HG02943 (cell line): ENCODE measurements around the gene FAM222A.

Experiments used
- ATAC-seq: cut with Tn5 transposase; IDR thresholded peaks from one replicate; pipeline ENCODE4 v1.9.1; 2021; ENCODE audit warnings: mild to moderate bottlenecking, low read depth, moderate library complexity; ENCODE audit not compliant: unreplicated experiment

Gene FAM222A

GRCh38 chr12:109710205-109710746 lies 3.3 kb upstream of the FAM222A start:
- ATAC-seq = no peak

GRCh38 chr12:109710747-109711595 lies 2.7 kb upstream of the FAM222A start:
- ATAC-seq = no peak

- ATAC-seq = no peak
Measured at GRCh38 chr12:109711596-109712461, 1.8 kb upstream of the FAM222A start.

- ATAC-seq = peak; percentile 23
Measured at GRCh38 chr12:109714141-109714912, 702 bp downstream of the FAM222A start.

- no peak for ATAC-seq
Measured at GRCh38 chr12:109714913-109715244, 1.3 kb downstream of the FAM222A start.

GRCh38 chr12:109715310-109716091 lies 1.9 kb downstream of the FAM222A start:
- no peak for ATAC-seq

- no peak for ATAC-seq
Measured at GRCh38 chr12:109716092-109716479, 2.5 kb downstream of the FAM222A start.

GRCh38 chr12:109716512-109717389 lies 3.1 kb downstream of the FAM222A start:
- no peak for ATAC-seq

GRCh38 chr12:109717390-109718357 lies 4.0 kb downstream of the FAM222A start:
- ATAC-seq = no peak

- ATAC-seq = no peak
Measured at GRCh38 chr12:109718390-109718789, 4.8 kb downstream of the FAM222A start.

GRCh38 chr12:109719123-109720022 lies 5.7 kb downstream of the FAM222A start:
- ATAC-seq = no peak

GRCh38 chr12:109720152-109720856 lies 6.7 kb downstream of the FAM222A start:
- no peak for ATAC-seq

GRCh38 chr12:109720857-109721189 lies 7.2 kb downstream of the FAM222A start:
- no peak for ATAC-seq

GRCh38 chr12:109721276-109721675 lies 7.7 kb downstream of the FAM222A start:
- ATAC-seq = no peak

- no peak for ATAC-seq
Measured at GRCh38 chr12:109722022-109722720, 8.5 kb downstream of the FAM222A start.

- ATAC-seq = no peak
Measured at GRCh38 chr12:109722721-109723094, 9.1 kb downstream of the FAM222A start.
